MM.1S (cell line): ENCODE results near the gene GTF3C2.

Experiments used
- DNase-seq: peaks from one replicate; pipeline ENCODE4 v3.0.0-alpha.2; 2015
- H2AFZ ChIP-seq: fragments of 300-600 bp; sonication (generic); 2 replicates; pipeline ENCODE4 v1.6.0; 2016; ENCODE audit warnings: antibody characterized with exemption, low read length
- H3F3A ChIP-seq: fragments of 300-600 bp; sonication (generic); 2 replicates; pipeline ENCODE4 v1.6.1; 2016; ENCODE audit warnings: mild to moderate bottlenecking, antibody characterized with exemption, low read length, moderate library complexity, mixed read lengths; ENCODE audit not compliant: insufficient read depth
- H3K27ac ChIP-seq: fragments of 300-600 bp; sonication (generic); 2 replicates; pipeline ENCODE4 v1.5.1; 2016; ENCODE audit warnings: mild to moderate bottlenecking, low read length
- H3K27me3 ChIP-seq: fragments of 300-600 bp; sonication (generic); replicated peaks from 2 replicates; pipeline ENCODE4 v1.6.0; 2016; ENCODE audit warnings: low read length; ENCODE audit not compliant: insufficient read depth
- H3K36me3 ChIP-seq: fragments of 300-600 bp; sonication (generic); replicated peaks from 2 replicates; pipeline ENCODE4 v1.6.1; 2016; ENCODE audit warnings: mild to moderate bottlenecking, low read length, mixed read lengths; ENCODE audit not compliant: insufficient read depth
- H3K4me1 ChIP-seq: fragments of 300-600 bp; sonication (generic); 2 replicates; pipeline ENCODE4 v1.6.1; 2016; ENCODE audit warnings: low read length, mixed read lengths
- H3K4me2 ChIP-seq: fragments of 300-600 bp; sonication (generic); 2 replicates; pipeline ENCODE4 v1.6.0; 2016; ENCODE audit warnings: low read depth, low read length
- H3K4me3 ChIP-seq: fragments of 300-600 bp; sonication (generic); 2 replicates; pipeline ENCODE4 v1.5.1; 2016; ENCODE audit warnings: low read length, mixed read lengths
- H3K79me2 ChIP-seq: fragments of 300-600 bp; sonication (generic); 2 replicates; pipeline ENCODE4 v1.6.1; 2016; ENCODE audit warnings: mixed run types, low read length, mixed read lengths
- H3K9ac ChIP-seq: fragments of 300-600 bp; sonication (generic); 2 replicates; pipeline ENCODE4 v1.6.1; 2016; ENCODE audit warnings: low read length, mixed read lengths
- H3K9me2 ChIP-seq: fragments of 300-600 bp; sonication (generic); replicated peaks from 2 replicates; pipeline ENCODE4 v1.6.1; 2016; ENCODE audit warnings: mild to moderate bottlenecking, low read length, mixed read lengths; ENCODE audit not compliant: insufficient read depth
- H3K9me3 ChIP-seq: fragments of 300-600 bp; sonication (generic); replicated peaks from 2 replicates; pipeline ENCODE4 v1.6.1; 2016; ENCODE audit warnings: mild to moderate bottlenecking, low read length, mixed read lengths; ENCODE audit not compliant: insufficient read depth
- H4K20me1 ChIP-seq: fragments of 300-600 bp; sonication (generic); 2 replicates; pipeline ENCODE4 v1.6.1; 2016; ENCODE audit warnings: mild to moderate bottlenecking, low read length, moderate library complexity, mixed read lengths; ENCODE audit not compliant: insufficient read depth
- EZH2 ChIP-seq: fragments of 300-600 bp; sonication (generic); optimal IDR thresholded peaks from 2 replicates; pipeline ENCODE3; 2017; ENCODE audit warnings: low read depth, mild to moderate bottlenecking, antibody characterized with exemption, low read length, mixed read lengths
- EZH2phosphoT487 ChIP-seq: fragments of 300-600 bp; sonication (generic); IDR thresholded peaks from 2 replicates; pipeline ENCODE4 v1.6.1; 2018; ENCODE audit warnings: antibody characterized with exemption, low read length
- TF ChIP-seq, protein P1 (sequence below): fragments of 300-600 bp; sonication (generic); IDR thresholded peaks from 2 replicates; pipeline ENCODE4 v1.5.1; 2016; ENCODE audit warnings: antibody characterized with exemption, low read length, mixed read lengths

GTF3C2 gene

GRCh38 chr2:27298391-27299080 is 58.0 kb downstream of the GTF3C2 start:
- Histone ChIP-seq H3K9ac (no peak overlapping the region), H2AFZ (no peak overlapping the region), H3F3A (no peaks in the 10 kb centered on the region), H3K4me3 (no peak overlapping the region), H3K9me3 (no peaks in the 10 kb centered on the region), H4K20me1 (no peaks in the 10 kb centered on the region), H3K9me2 (no peaks in the 10 kb centered on the region), H3K4me1 (no peaks in the 10 kb centered on the region), H3K27ac (no peak overlapping the region), H3K36me3 (no peaks in the 10 kb centered on the region), H3K27me3 (no peaks in the 10 kb centered on the region), H3K4me2 (no peak overlapping the region), H3K79me2 (no peaks in the 10 kb centered on the region)
- no peak for TF ChIP-seq EZH2
- no peak for DNase-seq

GRCh38 chr2:27297195-27297594 is 59.4 kb downstream of the GTF3C2 start:
- DNase-seq = no peak
- TF ChIP-seq, protein P1, sequence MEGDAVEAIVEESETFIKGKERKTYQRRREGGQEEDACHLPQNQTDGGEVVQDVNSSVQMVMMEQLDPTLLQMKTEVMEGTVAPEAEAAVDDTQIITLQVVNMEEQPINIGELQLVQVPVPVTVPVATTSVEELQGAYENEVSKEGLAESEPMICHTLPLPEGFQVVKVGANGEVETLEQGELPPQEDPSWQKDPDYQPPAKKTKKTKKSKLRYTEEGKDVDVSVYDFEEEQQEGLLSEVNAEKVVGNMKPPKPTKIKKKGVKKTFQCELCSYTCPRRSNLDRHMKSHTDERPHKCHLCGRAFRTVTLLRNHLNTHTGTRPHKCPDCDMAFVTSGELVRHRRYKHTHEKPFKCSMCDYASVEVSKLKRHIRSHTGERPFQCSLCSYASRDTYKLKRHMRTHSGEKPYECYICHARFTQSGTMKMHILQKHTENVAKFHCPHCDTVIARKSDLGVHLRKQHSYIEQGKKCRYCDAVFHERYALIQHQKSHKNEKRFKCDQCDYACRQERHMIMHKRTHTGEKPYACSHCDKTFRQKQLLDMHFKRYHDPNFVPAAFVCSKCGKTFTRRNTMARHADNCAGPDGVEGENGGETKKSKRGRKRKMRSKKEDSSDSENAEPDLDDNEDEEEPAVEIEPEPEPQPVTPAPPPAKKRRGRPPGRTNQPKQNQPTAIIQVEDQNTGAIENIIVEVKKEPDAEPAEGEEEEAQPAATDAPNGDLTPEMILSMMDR = no peak
- TF ChIP-seq EZH2phosphoT487 (no peak), EZH2 (no peak)
- no peak overlapping the region for H3K4me2 ChIP-seq
- no peaks in the 10 kb centered on the region for H3K9me2 ChIP-seq
- H3K27me3 ChIP-seq = no peaks in the 10 kb centered on the region
- H3K27ac ChIP-seq = no peak overlapping the region
- H3K4me3 ChIP-seq = no peak overlapping the region
- no peaks in the 10 kb centered on the region for H4K20me1 ChIP-seq
- H3F3A ChIP-seq = no peaks in the 10 kb centered on the region
- H3K36me3 ChIP-seq = no peaks in the 10 kb centered on the region
- H2AFZ ChIP-seq = no peak overlapping the region
- no peaks in the 10 kb centered on the region for H3K9me3 ChIP-seq
- H3K4me1 ChIP-seq = no peaks in the 10 kb centered on the region
- no peak overlapping the region for H3K9ac ChIP-seq
- H3K79me2 ChIP-seq = no peaks in the 10 kb centered on the region

DNA sequence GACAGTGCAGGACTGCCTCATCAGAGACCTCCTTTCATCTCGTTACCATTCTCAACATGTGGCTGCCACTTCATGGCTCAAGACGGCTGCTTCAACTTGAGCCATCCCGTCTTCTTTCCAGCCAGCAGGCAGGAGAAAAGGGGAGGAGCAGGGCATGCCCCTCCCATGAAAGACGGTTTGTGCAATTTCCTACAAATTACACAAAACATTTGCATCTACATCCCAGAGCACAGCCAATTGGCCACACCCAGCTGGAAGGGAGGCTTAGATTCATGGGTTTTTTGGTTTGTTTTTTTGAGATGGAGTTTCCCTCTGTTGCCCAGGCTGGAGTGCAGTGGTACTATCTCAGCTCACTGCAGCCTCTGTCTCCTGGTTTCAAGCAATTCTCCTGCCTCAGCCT is 60.1 kb downstream of the GTF3C2 start:
- Histone ChIP-seq H4K20me1 (no peaks in the 10 kb centered on the region), H3K4me3 (no peak overlapping the region), H3K36me3 (no peaks in the 10 kb centered on the region), H3K79me2 (no peaks in the 10 kb centered on the region), H3K9ac (no peak overlapping the region), H3K4me2 (no peak overlapping the region), H2AFZ (no peak overlapping the region), H3K9me2 (no peaks in the 10 kb centered on the region), H3F3A (no peaks in the 10 kb centered on the region), H3K9me3 (no peaks in the 10 kb centered on the region), H3K27me3 (no peaks in the 10 kb centered on the region), H3K27ac (no peak overlapping the region), H3K4me1 (no peaks in the 10 kb centered on the region)
- no peak for DNase-seq
- TF ChIP-seq, protein P1 = no peak
- TF ChIP-seq EZH2 (no peak), EZH2phosphoT487 (no peak)

- H3K27ac ChIP-seq = no peak overlapping the region
- H3F3A ChIP-seq = no peaks in the 10 kb centered on the region
- no peak overlapping the region for H2AFZ ChIP-seq
- no peaks in the 10 kb centered on the region for H3K4me1 ChIP-seq
- no peaks in the 10 kb centered on the region for H3K27me3 ChIP-seq
- no peak overlapping the region for H3K9ac ChIP-seq
- no peak overlapping the region for H3K4me3 ChIP-seq
- no peak overlapping the region for H3K4me2 ChIP-seq
- TF ChIP-seq EZH2 (no peak), EZH2phosphoT487 (no peak)
- TF ChIP-seq, protein P1 = no peak
- H4K20me1 ChIP-seq = no peaks in the 10 kb centered on the region
- no peaks in the 10 kb centered on the region for H3K9me3 ChIP-seq
- no peak for DNase-seq
- no peaks in the 10 kb centered on the region for H3K9me2 ChIP-seq
- H3K79me2 ChIP-seq = no peaks in the 10 kb centered on the region
- no peaks in the 10 kb centered on the region for H3K36me3 ChIP-seq
These were observed 61.6 kb downstream of the GTF3C2 start for GRCh38 chr2:27294928-27295327.
